ENCODE measurements around the gene SCIN. TPM values are rescaled to one million over a fixed set of nuclear protein-coding genes. Genes with fewer than 3 reads are reported as not detected.
"Not testable (repeated sequence)": the region's sequence is repeated elsewhere in the genome, so short reads cannot be mapped to it uniquely, and the experiment has no call there.

The SCIN gene
- total RNA-seq, 4 donors from 2014 or later = 9.1 to 257 (median 208) TPM

DNA sequence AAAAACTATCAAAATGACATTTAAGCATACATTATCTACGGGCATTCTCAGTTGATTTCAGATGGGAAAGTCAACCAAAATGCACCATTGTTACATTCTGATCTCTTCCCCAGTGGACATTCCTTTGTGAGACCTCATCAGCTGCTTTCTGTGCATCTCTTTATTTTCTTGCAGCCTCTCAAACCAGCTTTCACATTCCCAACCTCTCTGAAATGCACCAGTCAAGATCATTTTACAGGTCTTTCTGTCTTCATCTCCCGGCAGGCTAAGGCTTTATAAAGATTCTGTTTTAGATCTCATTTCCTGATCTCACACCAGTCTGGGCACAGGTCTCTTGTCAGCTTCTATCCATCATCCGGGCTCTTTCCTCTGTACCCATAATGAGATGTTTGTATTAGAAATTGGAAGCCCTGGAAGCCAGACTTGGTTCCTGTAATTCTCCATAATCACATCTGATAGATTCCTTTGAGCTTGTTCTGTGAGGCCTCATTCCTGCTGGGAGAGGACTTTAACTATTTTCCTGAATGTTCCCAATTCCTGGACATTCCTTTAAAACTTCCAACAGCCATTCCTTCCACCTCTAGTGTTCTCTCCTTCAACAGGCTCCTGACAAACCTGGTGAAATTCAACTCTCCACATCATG is 72.6 kb downstream of the SCIN start:
- peaks cover 0 to 50% (median 0%) of the 10 kb centered on the region in 3 donors for H3K36me3 ChIP-seq
- H3K27ac ChIP-seq = no peak overlapping the region
- H3K4me3 ChIP-seq = no peak overlapping the region
- no peaks in the 10 kb centered on the region for H3K27me3 ChIP-seq
- TF ChIP-seq, protein P1, sequence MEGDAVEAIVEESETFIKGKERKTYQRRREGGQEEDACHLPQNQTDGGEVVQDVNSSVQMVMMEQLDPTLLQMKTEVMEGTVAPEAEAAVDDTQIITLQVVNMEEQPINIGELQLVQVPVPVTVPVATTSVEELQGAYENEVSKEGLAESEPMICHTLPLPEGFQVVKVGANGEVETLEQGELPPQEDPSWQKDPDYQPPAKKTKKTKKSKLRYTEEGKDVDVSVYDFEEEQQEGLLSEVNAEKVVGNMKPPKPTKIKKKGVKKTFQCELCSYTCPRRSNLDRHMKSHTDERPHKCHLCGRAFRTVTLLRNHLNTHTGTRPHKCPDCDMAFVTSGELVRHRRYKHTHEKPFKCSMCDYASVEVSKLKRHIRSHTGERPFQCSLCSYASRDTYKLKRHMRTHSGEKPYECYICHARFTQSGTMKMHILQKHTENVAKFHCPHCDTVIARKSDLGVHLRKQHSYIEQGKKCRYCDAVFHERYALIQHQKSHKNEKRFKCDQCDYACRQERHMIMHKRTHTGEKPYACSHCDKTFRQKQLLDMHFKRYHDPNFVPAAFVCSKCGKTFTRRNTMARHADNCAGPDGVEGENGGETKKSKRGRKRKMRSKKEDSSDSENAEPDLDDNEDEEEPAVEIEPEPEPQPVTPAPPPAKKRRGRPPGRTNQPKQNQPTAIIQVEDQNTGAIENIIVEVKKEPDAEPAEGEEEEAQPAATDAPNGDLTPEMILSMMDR (IDR thresholded peaks at IDR 0.05) = no peak
- no peak for TF ChIP-seq POLR2A (IDR thresholded peaks at IDR 0.05)
- H3K9me3 ChIP-seq = no peaks in the 10 kb centered on the region
- no peaks in the 10 kb centered on the region for H3K4me1 ChIP-seq
- no peak for DNase-seq

DNA sequence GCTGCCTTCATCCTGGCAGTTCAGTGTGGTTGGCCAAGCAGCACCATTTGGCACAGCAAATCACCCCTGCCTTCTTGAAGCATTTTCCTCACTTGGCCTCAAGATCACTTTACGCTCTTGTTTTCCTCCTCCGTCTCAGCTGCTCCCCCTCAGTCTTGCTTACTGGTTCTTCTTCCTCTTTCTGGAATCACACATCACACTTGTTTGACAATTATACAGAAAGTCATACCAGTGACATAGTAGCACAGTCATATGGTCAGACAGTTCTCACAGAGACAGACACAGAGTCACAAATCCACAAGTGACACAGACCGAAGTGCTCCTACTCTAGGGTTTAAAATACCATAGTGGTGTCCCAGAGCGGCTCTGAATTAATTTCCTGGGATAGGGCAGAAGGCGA is 73.1 kb downstream of the SCIN start:
- Histone ChIP-seq H3K27ac (no peak overlapping the region), H3K27me3 (no peaks in the 10 kb centered on the region), H3K4me1 (no peaks in the 10 kb centered on the region), H3K4me3 (no peak overlapping the region), H3K36me3 (peaks cover 0 to 50% (median 0%) of the 10 kb centered on the region in 3 donors), H3K9me3 (no peaks in the 10 kb centered on the region)
- DNase-seq = no peak
- no peak for TF ChIP-seq POLR2A (IDR thresholded peaks at IDR 0.05)
- TF ChIP-seq, protein P1 (IDR thresholded peaks at IDR 0.05) = no peak

DNA sequence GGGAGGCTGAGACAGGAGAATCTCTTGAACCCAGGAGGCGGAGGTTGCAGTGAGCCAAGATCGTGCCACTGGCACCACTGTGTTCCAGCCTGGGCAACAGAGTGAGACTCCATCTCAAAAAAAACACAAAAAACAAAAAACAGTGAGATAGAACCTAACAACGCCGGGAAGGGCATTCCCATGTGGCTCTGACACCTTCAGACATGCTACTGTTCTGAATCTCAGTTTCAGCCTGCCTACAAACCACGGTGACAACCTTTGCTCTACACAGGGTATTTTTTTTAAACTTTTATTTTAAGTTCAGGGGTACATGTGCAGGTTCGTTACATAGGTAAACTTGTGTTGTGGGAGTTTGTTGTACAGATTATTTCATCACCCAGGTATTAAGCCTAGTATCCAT is 74.7 kb downstream of the SCIN start:
- H3K27ac ChIP-seq, DNase-seq, H3K27me3 ChIP-seq, H3K4me3 ChIP-seq, H3K4me1 ChIP-seq, H3K9me3 ChIP-seq: not testable (repeated sequence)
- peaks cover 0 to 40% (median 0%) of the 10 kb centered on the region in 3 donors for H3K36me3 ChIP-seq

DNA sequence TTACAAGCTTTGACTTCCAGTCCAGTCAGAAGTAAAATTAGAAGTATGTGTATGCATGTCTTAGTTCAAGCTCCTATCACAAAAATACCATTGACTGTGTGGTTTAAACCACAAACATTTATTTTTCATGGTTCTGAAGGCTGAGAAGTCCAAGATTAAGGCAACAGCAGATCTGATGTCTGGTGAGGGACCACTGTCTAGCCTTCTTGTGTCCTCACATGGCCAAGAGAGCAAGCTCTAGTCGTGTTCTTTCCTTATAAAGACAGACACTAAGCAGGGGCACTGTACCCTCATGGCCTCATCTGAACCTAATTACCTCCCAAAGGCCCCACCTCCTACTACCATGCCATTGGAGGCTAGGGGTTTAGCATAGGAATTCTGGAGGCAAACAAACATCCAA is 75.6 kb downstream of the SCIN start:
- Histone ChIP-seq H3K36me3 (peaks cover 0 to 40% (median 0%) of the 10 kb centered on the region in 3 donors), H3K4me1 (no peaks in the 10 kb centered on the region), H3K9me3 (no peaks in the 10 kb centered on the region), H3K27me3 (no peaks in the 10 kb centered on the region), H3K27ac (no peak overlapping the region), H3K4me3 (no peak overlapping the region)
- TF ChIP-seq POLR2A (IDR thresholded peaks at IDR 0.05) = no peak
- TF ChIP-seq, protein P1 (IDR thresholded peaks at IDR 0.05) = no peak
- DNase-seq = no peak

DNA sequence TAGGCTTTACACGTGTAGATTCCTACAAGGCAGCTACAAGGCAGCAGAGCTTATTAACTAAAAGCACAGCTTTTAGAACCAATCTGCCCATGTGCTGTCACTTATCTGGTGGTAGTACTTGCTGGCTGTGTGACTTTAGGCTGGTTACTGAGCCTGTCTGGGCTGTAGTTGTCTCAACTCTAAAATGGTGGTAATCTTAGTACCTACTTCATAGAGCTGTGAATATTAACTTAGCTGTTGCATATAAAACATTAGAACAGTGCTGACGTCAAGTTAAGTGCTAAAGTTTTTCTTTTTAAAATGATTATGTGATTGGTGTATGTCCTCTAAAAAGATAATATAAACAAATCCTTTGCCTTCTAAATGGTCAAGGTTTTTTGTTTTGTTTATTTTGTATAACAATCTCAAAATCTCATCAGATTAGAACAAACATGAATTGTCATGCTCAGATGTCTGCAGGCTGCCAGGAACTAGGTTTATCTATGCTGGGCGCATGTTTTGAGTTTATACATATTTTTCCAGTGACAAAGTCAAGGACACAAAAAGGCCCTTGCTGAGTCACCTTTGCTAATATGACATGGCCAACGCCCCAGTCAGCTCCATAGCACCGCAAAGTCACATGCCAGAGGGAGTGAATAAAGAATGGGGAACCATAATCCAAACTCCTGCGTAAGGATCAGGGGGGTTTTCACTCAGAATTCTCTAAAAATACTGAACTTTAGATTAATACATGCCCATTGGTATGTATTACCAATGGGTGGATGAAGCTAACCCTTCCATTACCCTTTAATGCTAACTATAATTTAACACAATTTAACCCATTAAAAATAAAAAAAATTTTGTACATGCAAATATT is 77.1 kb downstream of the SCIN start:
- no peak overlapping the region for H3K27ac ChIP-seq

More for the DNA sequence above, 77.1 kb downstream of the SCIN start:
- DNase-seq = peak in 1 of 3 donors; percentile 62
- Histone ChIP-seq H3K9me3 (no peaks in the 10 kb centered on the region), H3K4me3 (no peak overlapping the region), H3K4me1 (no peaks in the 10 kb centered on the region), H3K27me3 (no peaks in the 10 kb centered on the region), H3K36me3 (peaks cover 0 to 34% (median 0%) of the 10 kb centered on the region in 3 donors)
- TF ChIP-seq, protein P1 (IDR thresholded peaks at IDR 0.05) = no peak
- no peak for TF ChIP-seq POLR2A (IDR thresholded peaks at IDR 0.05)

Data from Peyer's patch (tissue), 4 donors.